HL-60 (cell line): ENCODE results near the gene PBXIP1.

Experiments used
- DNase-seq, 2 experiments: peaks; one replicate each; pipeline ENCODE4 v3.0.0-alpha.2; 2010 to 2020; ENCODE audit warnings: low read depth in 1 of 2, low spot score in 1 of 2
- H3K27ac ChIP-seq: fragments of 250-450 bp; sonication (Bioruptor Pico); replicated peaks from 2 replicates; pipeline ENCODE4 v1.5.1; 2020; ENCODE audit warnings: mild to moderate bottlenecking, moderate library complexity
- H3K27me3 ChIP-seq: fragments of 250-450 bp; sonication (Bioruptor Pico); 2 replicates; pipeline ENCODE4 v1.5.1; 2021; ENCODE audit warnings: mild to moderate bottlenecking, moderate library complexity; ENCODE audit not compliant: insufficient read depth, poor library complexity, severe bottlenecking
- H3K4me3 ChIP-seq: replicated peaks from 2 replicates; pipeline ENCODE4 v1.5.1; 2011; ENCODE audit warnings: mild to moderate bottlenecking, control low read depth, low read length; ENCODE audit not compliant: insufficient read depth
- CTCF ChIP-seq: IDR thresholded peaks from one replicate; pipeline ENCODE4 v1.5.1; 2011; ENCODE audit warnings: low read length, control low read depth, inconsistent platforms; ENCODE audit not compliant: insufficient read depth
- GABPA ChIP-seq: IDR thresholded peaks from 2 replicates; pipeline ENCODE4 v1.6.1; 2012; ENCODE audit warnings: low read depth
- POLR2AphosphoS5 ChIP-seq: IDR thresholded peaks from 2 replicates; pipeline ENCODE4 v1.6.1; 2012; ENCODE audit warnings: low read depth
- SPI1 ChIP-seq: IDR thresholded peaks from 2 replicates; pipeline ENCODE4 v1.6.1; 2012; ENCODE audit warnings: low read depth, mild to moderate bottlenecking, borderline replicate concordance
- TF ChIP-seq, protein P1 (sequence below): IDR thresholded peaks from 2 replicates; pipeline ENCODE4 v1.6.1; 2012; ENCODE audit warnings: low read depth; ENCODE audit not compliant: insufficient replicate concordance

PBXIP1 gene

GRCh38 chr1:154959426-154959780 lies 3.5 kb upstream of the PBXIP1 start:
- TF ChIP-seq GABPA, result no peak
- no peak for TF ChIP-seq CTCF
- no peak for TF ChIP-seq POLR2AphosphoS5
- TF ChIP-seq SPI1, result no peak
- TF ChIP-seq, protein P1, sequence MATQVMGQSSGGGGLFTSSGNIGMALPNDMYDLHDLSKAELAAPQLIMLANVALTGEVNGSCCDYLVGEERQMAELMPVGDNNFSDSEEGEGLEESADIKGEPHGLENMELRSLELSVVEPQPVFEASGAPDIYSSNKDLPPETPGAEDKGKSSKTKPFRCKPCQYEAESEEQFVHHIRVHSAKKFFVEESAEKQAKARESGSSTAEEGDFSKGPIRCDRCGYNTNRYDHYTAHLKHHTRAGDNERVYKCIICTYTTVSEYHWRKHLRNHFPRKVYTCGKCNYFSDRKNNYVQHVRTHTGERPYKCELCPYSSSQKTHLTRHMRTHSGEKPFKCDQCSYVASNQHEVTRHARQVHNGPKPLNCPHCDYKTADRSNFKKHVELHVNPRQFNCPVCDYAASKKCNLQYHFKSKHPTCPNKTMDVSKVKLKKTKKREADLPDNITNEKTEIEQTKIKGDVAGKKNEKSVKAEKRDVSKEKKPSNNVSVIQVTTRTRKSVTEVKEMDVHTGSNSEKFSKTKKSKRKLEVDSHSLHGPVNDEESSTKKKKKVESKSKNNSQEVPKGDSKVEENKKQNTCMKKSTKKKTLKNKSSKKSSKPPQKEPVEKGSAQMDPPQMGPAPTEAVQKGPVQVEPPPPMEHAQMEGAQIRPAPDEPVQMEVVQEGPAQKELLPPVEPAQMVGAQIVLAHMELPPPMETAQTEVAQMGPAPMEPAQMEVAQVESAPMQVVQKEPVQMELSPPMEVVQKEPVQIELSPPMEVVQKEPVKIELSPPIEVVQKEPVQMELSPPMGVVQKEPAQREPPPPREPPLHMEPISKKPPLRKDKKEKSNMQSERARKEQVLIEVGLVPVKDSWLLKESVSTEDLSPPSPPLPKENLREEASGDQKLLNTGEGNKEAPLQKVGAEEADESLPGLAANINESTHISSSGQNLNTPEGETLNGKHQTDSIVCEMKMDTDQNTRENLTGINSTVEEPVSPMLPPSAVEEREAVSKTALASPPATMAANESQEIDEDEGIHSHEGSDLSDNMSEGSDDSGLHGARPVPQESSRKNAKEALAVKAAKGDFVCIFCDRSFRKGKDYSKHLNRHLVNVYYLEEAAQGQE, result no peak
- no peak overlapping the region for H3K27ac ChIP-seq
- H3K27me3 ChIP-seq, result no peaks in the 10 kb centered on the region
- no peak overlapping the region for H3K4me3 ChIP-seq
- DNase-seq, result no peak

- Histone ChIP-seq H3K27me3 (no peaks in the 10 kb centered on the region), H3K4me3 (no peak overlapping the region), H3K27ac (no peak overlapping the region)
- DNase-seq, result no peak
- no peak for TF ChIP-seq GABPA
- TF ChIP-seq SPI1, result no peak
- TF ChIP-seq CTCF, result no peak
- TF ChIP-seq, protein P1, result no peak
- TF ChIP-seq POLR2AphosphoS5, result no peak
These were observed 3.0 kb upstream of the PBXIP1 start for GRCh38 chr1:154958681-154959425.

DNA sequence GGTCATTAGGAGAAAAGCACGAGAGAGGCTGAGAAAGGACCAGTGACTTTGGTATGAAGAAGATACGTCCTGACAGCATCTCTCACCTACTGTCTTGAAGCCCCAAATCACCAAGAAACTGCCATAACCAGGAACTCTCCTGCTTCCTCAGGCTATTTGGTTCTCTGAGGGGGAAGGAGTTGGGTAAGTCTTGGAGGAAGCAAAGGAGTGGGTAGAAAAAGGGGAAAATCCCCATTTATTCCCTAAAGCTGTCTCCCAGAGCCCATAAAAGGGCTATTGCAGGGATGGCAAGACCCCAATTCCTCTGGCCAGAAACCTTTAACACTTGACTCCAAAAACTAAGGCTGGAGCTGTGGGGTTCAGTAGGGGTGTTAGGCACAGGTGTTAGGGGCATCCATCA lies 2.1 kb upstream of the PBXIP1 start:
- TF ChIP-seq GABPA (no peak), POLR2AphosphoS5 (no peak), SPI1 (no peak), CTCF (no peak)
- TF ChIP-seq, protein P1, result no peak
- H3K4me3 ChIP-seq, result no peak overlapping the region
- H3K27me3 ChIP-seq, result no peaks in the 10 kb centered on the region
- H3K27ac ChIP-seq, result no peak overlapping the region
- DNase-seq, result no peak
